IMR-90 (cell line): Measurements from ENCODE around the gene ADAP1.

ENCODE experiments used
- BHLHE40 ChIP-seq: fragments of 150-350 bp; IDR thresholded peaks from 2 replicates; pipeline ENCODE4 v1.6.1; 2016; ENCODE audit warnings: mild to moderate bottlenecking, low read depth, low read length
- CEBPB ChIP-seq: IDR thresholded peaks from 2 replicates; pipeline ENCODE4 v1.6.1; 2012; ENCODE audit warnings: low read depth, low read length, improper control_type of control experiment
- CHD1 ChIP-seq: IDR thresholded peaks from 2 replicates; pipeline ENCODE4 v1.6.1; 2012; ENCODE audit warnings: low read depth, low read length, improper control_type of control experiment
- FOS ChIP-seq: fragments of 150-350 bp; IDR thresholded peaks from 2 replicates; pipeline ENCODE4 v1.6.1; 2016; ENCODE audit warnings: low read depth, low read length
- MAFK ChIP-seq: IDR thresholded peaks from 2 replicates; pipeline ENCODE4 v1.6.1; 2012; ENCODE audit warnings: low read depth, low read length, improper control_type of control experiment
- MXI1 ChIP-seq: IDR thresholded peaks from 2 replicates; pipeline ENCODE4 v1.6.1; 2012; ENCODE audit warnings: low read depth, mild to moderate bottlenecking, low read length, moderate library complexity, borderline replicate concordance
- POLR2A ChIP-seq: IDR thresholded peaks from 2 replicates; pipeline ENCODE4 v1.6.1; 2012; ENCODE audit warnings: mild to moderate bottlenecking, low read depth, low read length
- RAD21 ChIP-seq: IDR thresholded peaks from 2 replicates; pipeline ENCODE4 v1.6.1; 2012; ENCODE audit warnings: low read length, improper control_type of control experiment
- RFX5 ChIP-seq: IDR thresholded peaks from 2 replicates; pipeline ENCODE4 v1.8.0; 2012; ENCODE audit warnings: low read depth, mild to moderate bottlenecking, low read length, moderate library complexity
- SMC3 ChIP-seq: fragments of 150-350 bp; IDR thresholded peaks from 2 replicates; pipeline ENCODE4 v1.6.1; 2016; ENCODE audit warnings: low read depth, mild to moderate bottlenecking, antibody characterized with exemption, low read length, moderate library complexity
- TF ChIP-seq, protein P1 (sequence below): conservative IDR thresholded peaks from 2 replicates; pipeline ENCODE4 v1.5.1; 2012; ENCODE audit warnings: mild to moderate bottlenecking, low read depth, low read length, improper control_type of control experiment
- TF ChIP-seq, protein P2 (sequence below): fragments of 150-350 bp; IDR thresholded peaks from 2 replicates; pipeline ENCODE4 v1.6.1; 2016; ENCODE audit warnings: low read depth, mild to moderate bottlenecking, low read length, moderate library complexity, borderline replicate concordance
- TF ChIP-seq, protein P3 (sequence below): fragments of 150-350 bp; IDR thresholded peaks from 2 replicates; pipeline ENCODE4 v1.6.1; 2017; ENCODE audit warnings: mild to moderate bottlenecking, antibody characterized with exemption, low read length, low read depth

- TF ChIP-seq, protein P1, sequence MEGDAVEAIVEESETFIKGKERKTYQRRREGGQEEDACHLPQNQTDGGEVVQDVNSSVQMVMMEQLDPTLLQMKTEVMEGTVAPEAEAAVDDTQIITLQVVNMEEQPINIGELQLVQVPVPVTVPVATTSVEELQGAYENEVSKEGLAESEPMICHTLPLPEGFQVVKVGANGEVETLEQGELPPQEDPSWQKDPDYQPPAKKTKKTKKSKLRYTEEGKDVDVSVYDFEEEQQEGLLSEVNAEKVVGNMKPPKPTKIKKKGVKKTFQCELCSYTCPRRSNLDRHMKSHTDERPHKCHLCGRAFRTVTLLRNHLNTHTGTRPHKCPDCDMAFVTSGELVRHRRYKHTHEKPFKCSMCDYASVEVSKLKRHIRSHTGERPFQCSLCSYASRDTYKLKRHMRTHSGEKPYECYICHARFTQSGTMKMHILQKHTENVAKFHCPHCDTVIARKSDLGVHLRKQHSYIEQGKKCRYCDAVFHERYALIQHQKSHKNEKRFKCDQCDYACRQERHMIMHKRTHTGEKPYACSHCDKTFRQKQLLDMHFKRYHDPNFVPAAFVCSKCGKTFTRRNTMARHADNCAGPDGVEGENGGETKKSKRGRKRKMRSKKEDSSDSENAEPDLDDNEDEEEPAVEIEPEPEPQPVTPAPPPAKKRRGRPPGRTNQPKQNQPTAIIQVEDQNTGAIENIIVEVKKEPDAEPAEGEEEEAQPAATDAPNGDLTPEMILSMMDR: no peak
- TF ChIP-seq POLR2A: no peak
- TF ChIP-seq RFX5: no peak
- TF ChIP-seq BHLHE40: no peak
- no peak for TF ChIP-seq CEBPB
- no peak for TF ChIP-seq MAFK
- TF ChIP-seq CHD1: no peak
- TF ChIP-seq, protein P2, sequence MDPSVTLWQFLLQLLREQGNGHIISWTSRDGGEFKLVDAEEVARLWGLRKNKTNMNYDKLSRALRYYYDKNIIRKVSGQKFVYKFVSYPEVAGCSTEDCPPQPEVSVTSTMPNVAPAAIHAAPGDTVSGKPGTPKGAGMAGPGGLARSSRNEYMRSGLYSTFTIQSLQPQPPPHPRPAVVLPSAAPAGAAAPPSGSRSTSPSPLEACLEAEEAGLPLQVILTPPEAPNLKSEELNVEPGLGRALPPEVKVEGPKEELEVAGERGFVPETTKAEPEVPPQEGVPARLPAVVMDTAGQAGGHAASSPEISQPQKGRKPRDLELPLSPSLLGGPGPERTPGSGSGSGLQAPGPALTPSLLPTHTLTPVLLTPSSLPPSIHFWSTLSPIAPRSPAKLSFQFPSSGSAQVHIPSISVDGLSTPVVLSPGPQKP: no peak
- TF ChIP-seq, protein P3, sequence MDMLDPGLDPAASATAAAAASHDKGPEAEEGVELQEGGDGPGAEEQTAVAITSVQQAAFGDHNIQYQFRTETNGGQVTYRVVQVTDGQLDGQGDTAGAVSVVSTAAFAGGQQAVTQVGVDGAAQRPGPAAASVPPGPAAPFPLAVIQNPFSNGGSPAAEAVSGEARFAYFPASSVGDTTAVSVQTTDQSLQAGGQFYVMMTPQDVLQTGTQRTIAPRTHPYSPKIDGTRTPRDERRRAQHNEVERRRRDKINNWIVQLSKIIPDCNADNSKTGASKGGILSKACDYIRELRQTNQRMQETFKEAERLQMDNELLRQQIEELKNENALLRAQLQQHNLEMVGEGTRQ: no peak
- TF ChIP-seq SMC3: no peak
- TF ChIP-seq FOS: no peak
- TF ChIP-seq MXI1: no peak
- no peak for TF ChIP-seq RAD21
Measured at GRCh38 chr7:883055-884021, 71.1 kb downstream of the ADAP1 start.
